Activated naive CD4-positive, alpha-beta T cell treated with anti-CD3 and anti-CD28 coated beads, Interleukin-2, amount 50 U/mL, for 72 hours (primary cell): ENCODE measurements around the gene DTNB. TPM values are rescaled to one million over a fixed set of nuclear protein-coding genes. Genes with fewer than 3 reads are reported as not detected.
"Not testable (repeated sequence)": the region's sequence is repeated elsewhere in the genome, so short reads cannot be mapped to it uniquely, and the experiment has no call there.

ENCODE experiments used
- ATAC-seq, 2 donors: fragments of 150-1000 bp; cut with Tn5 transposase; 2 replicates each; pipeline ENCODE4 v1.10.0; 2021; ENCODE audit warnings: mild to moderate bottlenecking in 2 of 2, moderate library complexity in 2 of 2
- DNase-seq, 2 donors: peaks; one replicate each; pipeline ENCODE4 v3.0.0; 2021 to 2022; ENCODE audit warnings: low spot score in 2 of 2
- H3K27ac Mint-ChIP-seq, 2 donors: one replicate each; pipeline ENCODE4 v1.8.0; 2022; ENCODE audit warnings: mild to moderate bottlenecking in 2 of 2, mixed read lengths in 2 of 2
- H3K36me3 Mint-ChIP-seq, 2 donors: one replicate each; pipeline ENCODE4 v1.8.0; 2022; ENCODE audit warnings: mixed read lengths in 2 of 2
- H3K9me3 Mint-ChIP-seq, 2 donors: one replicate each; pipeline ENCODE4 v1.8.0; 2022; ENCODE audit warnings: mixed read lengths in 2 of 2
- total RNA-seq, 2 donors: library from RNA; stranded (reverse); gene quantifications; one replicate each; pipeline ENCODE4 v1.2.3, GENCODE V29; 2022

DTNB gene
- total RNA-seq, 2 donors from 2014 or later, result 17.1 to 20.0 TPM

DNA sequence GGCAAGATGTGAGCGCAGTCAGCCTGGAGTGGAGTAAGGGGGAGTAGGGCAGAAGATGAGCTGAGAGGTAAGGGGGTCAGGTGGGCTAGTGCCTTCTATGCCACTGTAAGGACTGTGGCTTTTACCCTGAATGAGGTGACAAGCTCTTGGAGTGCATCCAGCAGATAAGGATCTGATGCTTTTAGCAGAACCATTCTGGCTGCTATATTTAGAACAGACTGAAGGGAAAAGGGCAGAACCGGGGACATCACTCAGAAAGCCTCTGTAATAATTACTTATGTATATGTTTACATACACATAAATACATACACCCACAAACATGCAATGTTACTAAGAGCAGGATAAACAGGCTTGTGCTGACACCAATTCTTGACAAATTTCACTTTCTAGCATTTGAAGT lies 124.8 kb downstream of the DTNB start:
- no peak for ATAC-seq
- no peaks in the 10 kb centered on the region for H3K36me3 Mint-ChIP-seq
- DNase-seq, result no peak
- H3K27ac Mint-ChIP-seq, result no peak overlapping the region
- no peaks in the 10 kb centered on the region for H3K9me3 Mint-ChIP-seq

DNA sequence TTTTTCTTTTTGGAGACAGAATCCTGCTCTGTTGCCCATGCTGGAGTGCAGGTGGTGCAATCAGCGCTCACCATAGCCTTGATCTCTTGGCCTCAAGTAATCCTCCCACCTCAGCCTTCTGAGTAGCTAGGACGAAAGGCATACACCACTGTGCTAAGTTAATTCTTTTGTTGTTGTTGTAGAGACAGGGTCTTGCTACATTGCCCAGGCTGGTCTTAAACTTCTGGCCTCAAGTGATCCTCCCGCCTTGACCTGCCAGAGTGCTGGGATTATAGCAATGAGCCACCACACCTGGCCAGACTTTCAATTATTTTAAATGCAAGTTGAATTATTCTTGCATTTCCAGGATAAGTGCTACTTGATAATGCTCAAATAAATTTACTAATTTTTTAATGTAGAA lies 126.5 kb downstream of the DTNB start:
- ATAC-seq (no peak), DNase-seq (no peak)
- H3K27ac Mint-ChIP-seq, result no peak overlapping the region
- no peaks in the 10 kb centered on the region for H3K36me3 Mint-ChIP-seq
- no peaks in the 10 kb centered on the region for H3K9me3 Mint-ChIP-seq

DNA sequence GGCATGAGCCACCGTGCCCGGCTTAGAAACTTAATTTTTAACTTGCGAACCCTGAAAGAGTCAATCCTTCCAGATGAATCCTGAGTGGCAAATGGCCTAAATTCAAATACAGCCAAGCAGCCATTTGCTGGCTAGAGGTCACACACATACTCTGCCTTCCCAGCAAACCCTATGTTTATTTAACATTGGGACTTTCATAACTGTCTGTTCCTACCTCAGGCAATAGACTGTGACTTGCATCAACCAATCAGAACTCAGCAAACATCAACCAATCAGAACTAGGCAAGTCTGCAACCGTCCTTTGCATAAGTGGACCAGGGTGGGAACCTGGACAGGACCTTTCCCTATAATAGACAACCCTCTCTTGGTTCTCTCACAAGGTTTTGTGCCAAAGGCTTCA lies 127.5 kb downstream of the DTNB start:
- no peaks in the 10 kb centered on the region for H3K36me3 Mint-ChIP-seq
- DNase-seq, result no peak
- ATAC-seq, result no peak
- H3K27ac Mint-ChIP-seq, result no peak overlapping the region
- H3K9me3 Mint-ChIP-seq, result no peaks in the 10 kb centered on the region

DNA sequence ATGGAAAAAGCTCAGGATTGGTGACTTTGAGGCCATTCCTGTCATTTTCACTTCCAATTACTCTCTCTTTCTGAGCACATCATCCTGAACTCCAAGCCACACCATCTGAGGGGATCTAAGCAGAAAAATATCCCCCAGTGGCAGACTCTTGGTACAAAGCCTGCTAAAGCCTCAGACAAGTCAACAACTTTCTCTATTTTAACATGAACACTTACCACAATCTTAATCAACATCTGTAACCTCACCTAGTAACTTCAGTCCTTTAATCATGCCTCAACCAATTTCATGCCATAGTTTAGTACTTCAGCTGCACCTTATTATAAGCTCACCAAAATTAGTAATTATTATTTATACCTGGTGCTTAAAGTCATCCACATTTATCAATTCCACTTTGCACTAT lies 128.9 kb downstream of the DTNB start:
- peak overlapping the region in 1 of 2 donors; percentile 71 for H3K27ac Mint-ChIP-seq
- no peak for DNase-seq
- H3K9me3 Mint-ChIP-seq, result no peaks in the 10 kb centered on the region
- no peaks in the 10 kb centered on the region for H3K36me3 Mint-ChIP-seq
- ATAC-seq, result no peak

DNA sequence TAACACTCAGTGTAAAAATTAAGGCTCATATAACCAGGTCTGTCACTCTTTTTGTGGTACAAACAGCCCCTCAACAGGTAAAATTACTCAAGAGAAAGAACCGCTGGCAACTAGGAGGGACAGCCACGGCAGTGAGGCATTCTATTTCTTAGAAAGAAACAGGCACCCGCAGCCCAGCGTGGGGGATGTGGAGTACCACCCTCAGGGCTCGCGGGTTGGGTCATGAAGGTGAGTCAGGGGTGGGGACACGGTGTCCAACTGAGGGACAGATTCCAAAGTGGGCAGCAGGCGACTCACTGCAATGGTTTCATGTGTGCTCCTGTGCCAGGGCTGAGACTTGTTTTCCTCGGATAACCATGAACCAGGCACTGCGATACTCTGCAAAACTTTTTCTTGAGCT lies 129.4 kb downstream of the DTNB start:
- no peak for DNase-seq
- H3K9me3 Mint-ChIP-seq, result no peaks in the 10 kb centered on the region
- no peak overlapping the region for H3K27ac Mint-ChIP-seq
- no peaks in the 10 kb centered on the region for H3K36me3 Mint-ChIP-seq
- ATAC-seq, result no peak

DNA sequence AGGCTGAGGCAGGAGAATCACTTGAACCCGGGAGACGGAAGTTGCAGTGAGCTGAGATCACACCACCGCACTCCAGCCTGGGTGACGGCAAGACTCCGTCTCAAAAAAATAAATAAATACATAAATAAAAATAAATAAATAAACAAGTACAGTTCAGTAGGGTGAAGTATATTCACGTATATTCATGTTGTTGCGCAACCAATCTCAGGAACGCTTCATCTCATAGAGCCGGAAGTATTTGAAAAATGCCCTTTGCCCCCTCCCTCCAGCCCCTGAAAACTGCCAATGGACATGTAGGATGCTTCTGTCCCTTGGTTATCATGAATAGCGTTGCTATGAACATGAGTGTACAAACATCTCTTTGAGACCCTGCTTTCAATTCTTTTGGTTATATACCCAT lies 132.0 kb downstream of the DTNB start:
- Mint-ChIP-seq H3K36me3 (no peaks in the 10 kb centered on the region), H3K27ac (no peak overlapping the region), H3K9me3 (no peaks in the 10 kb centered on the region)
- ATAC-seq (no peak), DNase-seq (no peak)

DNA sequence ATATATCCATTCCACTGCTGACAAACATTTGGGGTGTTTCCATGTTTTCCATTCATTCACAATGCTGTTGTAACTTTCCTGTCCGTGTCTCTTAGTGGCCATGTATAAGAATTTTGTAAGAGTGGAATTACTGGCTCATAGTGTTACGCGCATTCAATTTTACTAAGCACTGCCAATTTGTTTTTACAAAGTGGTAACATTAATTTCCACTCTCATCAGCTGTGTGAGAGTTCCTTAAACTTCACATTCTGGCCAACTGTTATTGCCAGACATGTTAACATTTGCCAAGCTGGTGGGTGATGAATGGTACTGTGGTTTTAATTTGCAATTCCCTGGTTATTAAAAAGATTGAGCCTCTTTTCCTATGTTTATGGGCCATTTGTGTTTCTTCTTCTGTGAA lies 134.2 kb downstream of the DTNB start:
- DNase-seq, result no peak
- Mint-ChIP-seq H3K36me3 (no peaks in the 10 kb centered on the region), H3K9me3 (no peaks in the 10 kb centered on the region), H3K27ac (peak overlapping the region in 1 of 2 donors; percentile 57)
- no peak for ATAC-seq

DNA sequence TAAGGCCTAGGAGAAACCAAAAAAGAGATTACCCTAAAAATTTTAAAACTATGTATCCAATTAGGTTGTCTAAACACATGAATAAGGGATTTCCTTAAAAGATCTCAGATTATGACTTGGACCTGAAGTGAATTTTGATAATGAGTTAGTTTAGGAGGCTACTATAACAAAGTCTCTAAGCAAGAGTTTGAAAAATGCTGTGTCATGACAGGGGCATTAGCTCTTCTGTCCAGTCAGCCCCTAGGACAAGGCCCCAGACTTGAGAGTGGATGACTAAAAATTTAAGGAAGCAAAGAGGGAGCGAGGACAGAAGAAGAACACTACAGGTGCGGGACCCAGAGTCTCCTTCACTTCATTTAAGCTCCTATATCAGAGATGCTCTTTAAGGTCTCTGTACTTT lies 135.9 kb downstream of the DTNB start:
- DNase-seq, result no peak
- Mint-ChIP-seq H3K27ac (no peak overlapping the region), H3K36me3 (no peaks in the 10 kb centered on the region), H3K9me3 (no peaks in the 10 kb centered on the region)
- ATAC-seq, result no peak

DNA sequence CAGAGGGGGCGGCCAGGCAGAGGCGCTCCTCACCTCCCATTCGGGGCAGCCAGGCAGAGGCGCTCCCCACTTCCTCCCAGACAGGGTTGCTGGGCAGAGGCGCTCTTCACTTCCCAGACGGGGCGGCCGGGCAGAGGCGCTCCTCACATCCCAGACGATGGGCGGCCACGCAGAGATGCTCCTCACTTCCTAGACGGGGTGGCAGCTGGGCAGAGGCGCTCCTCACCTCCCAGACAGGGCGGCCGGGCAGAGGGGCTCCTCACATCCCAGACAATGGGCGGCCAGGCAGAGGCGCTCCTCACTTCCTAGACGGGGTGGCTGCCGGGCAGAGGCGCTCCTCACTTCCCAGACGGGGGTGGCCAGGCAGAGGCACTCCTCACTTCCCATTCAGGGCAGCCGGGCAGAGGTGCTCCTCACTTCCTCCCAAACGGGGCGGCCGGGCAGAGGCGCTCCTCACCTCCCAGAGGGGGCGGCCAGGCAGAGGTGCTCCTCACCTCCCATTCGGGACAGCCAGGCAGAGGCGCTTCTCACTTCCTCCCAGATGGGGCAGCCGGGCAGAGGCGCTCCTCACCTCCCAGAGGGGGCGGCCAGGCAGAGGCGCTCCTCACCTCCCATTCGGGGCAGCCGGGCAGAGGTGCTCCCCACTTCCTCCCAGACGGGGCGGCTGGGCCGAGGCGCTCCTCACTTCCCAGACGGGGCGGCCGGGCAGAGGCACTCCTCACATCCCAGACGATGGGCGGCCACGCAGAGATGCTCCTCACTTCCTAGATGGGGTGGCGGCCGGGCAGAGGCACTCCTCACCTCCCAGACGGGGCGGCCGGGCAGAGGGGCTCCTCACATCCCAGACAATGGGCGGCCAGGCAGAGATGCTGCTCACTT lies 137.7 kb downstream of the DTNB start:
- ATAC-seq, H3K36me3 Mint-ChIP-seq, H3K9me3 Mint-ChIP-seq, H3K27ac Mint-ChIP-seq, DNase-seq: not testable (repeated sequence)

DNA sequence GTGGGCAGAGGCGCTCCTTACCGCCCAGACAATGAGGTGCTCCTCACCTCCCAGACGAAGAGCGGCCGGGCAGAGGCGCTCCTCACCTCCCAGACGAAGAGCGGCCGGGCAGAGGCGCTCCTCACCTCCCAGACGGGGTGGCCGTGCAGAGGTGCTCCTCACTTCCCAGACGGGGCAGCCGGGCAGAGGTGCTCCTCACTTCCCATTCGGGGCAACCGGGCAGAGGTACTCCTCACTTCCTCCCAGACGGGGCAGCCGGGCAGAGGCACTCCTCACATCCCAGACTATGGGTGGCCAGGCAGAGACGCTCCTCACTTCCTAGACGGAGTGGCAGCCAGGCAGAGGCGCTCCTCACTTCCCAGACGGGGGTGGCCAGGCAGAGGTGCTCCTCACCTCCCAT lies 138.4 kb downstream of the DTNB start:
- not testable (repeated sequence) for H3K9me3 Mint-ChIP-seq, DNase-seq, H3K36me3 Mint-ChIP-seq, ATAC-seq, H3K27ac Mint-ChIP-seq

DNA sequence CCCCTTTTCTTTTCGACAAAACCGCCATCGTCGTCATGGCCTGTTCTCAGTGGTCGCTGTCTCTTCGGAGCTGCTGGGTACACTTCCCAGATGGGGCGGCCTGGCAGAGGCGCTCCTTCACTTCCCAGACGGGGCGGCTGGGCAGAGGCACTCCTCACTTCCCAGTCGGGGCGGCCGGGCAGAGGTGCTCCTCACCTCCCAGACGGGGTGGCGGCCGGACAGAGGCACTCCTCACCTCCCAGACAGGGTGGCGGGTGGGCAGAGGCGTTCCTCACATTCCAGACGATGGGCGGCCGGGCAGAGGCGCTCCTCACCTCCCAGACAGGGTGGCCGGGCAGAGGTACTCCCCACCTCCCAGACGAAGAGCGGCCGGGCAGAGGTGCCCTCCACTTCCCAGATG lies 138.9 kb downstream of the DTNB start:
- ATAC-seq (no peak), DNase-seq (no peak)
- Mint-ChIP-seq H3K9me3 (no peaks in the 10 kb centered on the region), H3K27ac (no peak overlapping the region), H3K36me3 (no peaks in the 10 kb centered on the region)

DNA sequence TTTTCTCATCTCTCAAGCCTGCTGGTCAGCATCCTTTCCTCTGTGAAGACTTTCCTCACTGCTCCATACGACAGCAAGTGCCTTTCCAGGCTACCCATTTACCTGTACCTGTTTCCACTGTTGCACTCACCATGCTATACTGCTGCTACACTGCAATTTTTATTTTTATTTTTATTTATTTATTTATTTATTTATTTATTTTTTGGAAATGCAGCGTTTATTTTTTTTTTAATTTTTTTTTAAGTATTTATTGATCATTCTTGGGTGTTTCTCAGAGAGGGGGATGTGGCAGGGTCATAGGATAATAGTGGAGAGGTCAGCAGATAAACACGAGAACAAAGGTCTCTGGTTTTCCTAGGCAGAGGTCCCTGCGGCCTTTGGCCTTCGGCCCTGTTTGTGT lies 139.6 kb downstream of the DTNB start:
- DNase-seq, ATAC-seq, H3K27ac Mint-ChIP-seq, H3K9me3 Mint-ChIP-seq, H3K36me3 Mint-ChIP-seq: not testable (repeated sequence)

DNA sequence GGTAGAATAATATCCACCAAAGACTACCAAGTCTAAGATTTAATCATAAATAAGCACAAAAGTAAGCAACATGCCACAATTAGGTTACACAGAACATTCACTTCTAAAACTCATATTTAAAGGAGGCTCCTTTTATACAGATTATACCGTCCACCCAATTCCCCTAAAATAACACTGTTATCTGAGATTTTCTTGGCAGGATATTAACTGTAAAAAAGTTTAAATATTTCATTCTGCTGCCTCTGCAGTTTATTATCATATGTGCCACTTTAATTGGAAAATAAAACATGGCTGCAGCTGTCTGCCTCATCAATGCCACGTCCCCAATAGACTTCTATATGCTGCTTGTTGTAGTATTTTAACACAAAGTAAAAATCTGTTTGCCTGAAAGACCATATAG lies 140.9 kb downstream of the DTNB start:
- H3K9me3 Mint-ChIP-seq, result no peaks in the 10 kb centered on the region
- H3K27ac Mint-ChIP-seq, result no peak overlapping the region
- ATAC-seq (no peak), DNase-seq (no peak)
- no peaks in the 10 kb centered on the region for H3K36me3 Mint-ChIP-seq

DNA sequence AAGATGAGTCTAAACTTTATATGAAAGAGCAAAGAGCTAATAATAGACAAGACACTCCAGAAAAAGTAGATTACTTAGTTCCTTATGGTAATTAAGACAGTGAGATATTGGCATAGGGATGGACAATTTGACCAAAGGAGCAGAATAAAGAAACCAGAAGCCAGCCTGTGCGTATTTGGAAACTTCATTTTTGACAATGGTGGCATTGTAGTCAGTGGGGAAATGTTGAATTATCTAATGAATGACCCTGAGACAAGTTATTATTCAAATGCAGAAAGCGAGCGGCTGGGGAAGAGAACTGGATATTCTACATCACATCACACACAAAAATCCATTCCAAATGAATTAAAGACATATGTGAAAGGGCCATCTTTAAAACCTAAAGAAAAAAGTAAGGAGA lies 144.3 kb downstream of the DTNB start:
- H3K36me3 Mint-ChIP-seq, result no peaks in the 10 kb centered on the region
- no peak for DNase-seq
- ATAC-seq, result no peak

DNA sequence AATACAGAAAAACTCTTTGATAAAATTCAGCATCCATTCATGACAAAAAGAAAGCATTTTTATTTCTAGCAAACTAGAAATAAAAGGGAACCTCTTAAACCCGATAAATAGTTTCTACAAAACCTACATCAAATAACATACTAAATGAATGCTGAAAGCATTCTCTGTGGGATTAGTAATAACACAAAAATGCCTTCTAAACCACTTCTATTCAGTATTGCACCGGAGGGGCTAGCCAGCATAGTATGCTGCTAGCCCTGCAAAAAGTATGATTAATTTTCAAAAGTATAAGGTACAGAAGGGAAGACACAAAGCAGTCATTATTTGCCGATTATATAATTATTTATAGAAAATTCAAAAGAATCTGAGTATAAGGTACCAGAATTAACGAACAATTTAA lies 145.2 kb downstream of the DTNB start:
- Mint-ChIP-seq H3K9me3 (no peaks in the 10 kb centered on the region), H3K27ac (no peak overlapping the region), H3K36me3 (no peaks in the 10 kb centered on the region)
- no peak for DNase-seq
- ATAC-seq, result no peak

More for the DNA sequence above, 144.3 kb downstream of the DTNB start:
- H3K27ac Mint-ChIP-seq, result no peak overlapping the region
- H3K9me3 Mint-ChIP-seq, result no peaks in the 10 kb centered on the region

DNA sequence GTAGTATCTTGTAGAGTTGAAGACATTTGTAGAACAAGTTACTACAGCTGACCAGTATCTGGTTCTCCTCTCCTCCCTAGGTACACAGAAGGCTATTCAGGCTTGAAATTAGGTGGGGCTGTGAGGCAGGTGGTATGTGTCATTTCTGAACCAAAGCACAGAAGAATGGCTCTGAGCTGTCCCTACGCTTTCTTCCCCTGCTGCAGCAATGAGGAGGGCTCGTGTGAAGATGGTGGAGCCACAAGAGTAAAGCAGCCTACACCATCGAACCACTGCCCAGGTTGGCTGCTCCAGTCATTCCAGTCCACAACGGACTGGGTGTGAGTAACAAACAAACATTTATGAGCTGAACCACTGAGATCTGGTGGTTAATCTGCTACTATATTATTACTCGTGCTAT lies 148.9 kb downstream of the DTNB start:
- Mint-ChIP-seq H3K36me3 (no peaks in the 10 kb centered on the region), H3K9me3 (no peaks in the 10 kb centered on the region), H3K27ac (no peak overlapping the region)
- peak in 1 of 2 donors; percentile 6 for DNase-seq
- peak in 1 of 2 donors; percentile 47 for ATAC-seq

DNA sequence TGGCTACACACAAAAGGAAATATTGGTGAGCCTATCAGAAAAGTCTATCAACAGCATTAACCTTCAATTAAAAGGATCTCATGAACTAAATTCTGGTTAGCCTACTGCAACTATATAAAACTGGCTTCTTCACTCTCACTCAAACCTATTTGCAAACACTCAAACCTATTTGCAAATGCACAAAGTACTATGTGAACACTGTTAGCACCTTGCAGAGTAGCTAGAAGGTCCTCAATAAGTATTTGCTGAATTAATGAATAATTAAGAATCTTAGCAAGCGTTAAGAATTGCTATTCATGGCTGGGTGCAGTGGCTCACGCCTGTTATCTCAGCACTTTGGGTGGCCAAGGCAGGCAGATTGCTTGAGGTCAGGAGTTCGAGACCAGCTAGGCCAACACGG lies 150.3 kb downstream of the DTNB start:
- H3K9me3 Mint-ChIP-seq, result no peaks in the 10 kb centered on the region
- ATAC-seq (no peak), DNase-seq (no peak)
- no peaks in the 10 kb centered on the region for H3K36me3 Mint-ChIP-seq
- peak overlapping the region in 1 of 2 donors; percentile 67 for H3K27ac Mint-ChIP-seq

DNA sequence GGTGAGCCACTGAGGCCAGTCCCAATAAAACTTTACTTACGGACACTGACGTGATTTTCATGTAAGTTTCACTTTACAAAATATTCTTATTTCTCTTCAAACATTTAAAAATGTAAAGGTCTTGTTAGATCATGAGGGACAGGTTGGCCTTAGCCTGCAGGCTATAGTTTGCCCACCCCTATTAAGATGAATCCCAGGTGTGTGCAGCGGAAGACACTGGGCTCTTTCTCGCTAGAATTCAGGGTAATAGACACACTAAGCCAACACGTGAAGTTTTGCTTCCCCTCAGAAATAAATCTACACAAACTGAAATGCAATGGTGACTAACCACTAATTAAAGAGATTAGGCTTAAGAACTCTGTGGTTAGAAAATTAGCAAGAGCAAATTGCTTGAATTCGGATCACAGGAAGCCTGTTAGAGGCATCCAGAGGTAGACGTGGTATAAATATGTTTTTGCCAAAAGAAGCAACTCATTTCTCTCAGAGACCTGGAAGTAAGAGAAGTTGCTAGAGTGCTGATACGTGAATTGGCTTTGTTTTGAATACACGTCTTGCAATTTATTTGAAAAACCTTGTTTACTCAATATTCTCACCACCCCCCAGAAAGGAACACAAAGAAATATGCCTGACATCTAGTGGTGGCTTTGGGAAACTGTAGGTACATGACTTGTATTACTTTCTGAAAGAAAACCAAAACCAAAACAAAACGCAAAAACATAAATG lies 151.6 kb downstream of the DTNB start:
- no peaks in the 10 kb centered on the region for H3K9me3 Mint-ChIP-seq
- peak in 1 of 2 donors; percentile 35 for DNase-seq

More for the DNA sequence above, 151.6 kb downstream of the DTNB start:
- peak; percentile 94 to 97 for ATAC-seq
- H3K36me3 Mint-ChIP-seq, result no peaks in the 10 kb centered on the region
- H3K27ac Mint-ChIP-seq, result peak overlapping the region in 1 of 2 donors; percentile 67
